ENCODE measurements around the gene H1-8. TPM values are rescaled to one million over a fixed set of nuclear protein-coding genes. Genes with fewer than 3 reads are reported as not detected.

H1-8 gene
- total RNA-seq, 2 donors from 2014 or later: not detected

- H3K9me3 ChIP-seq (ENCODE audit: control insufficient read depth, low read length): no peaks in the 10 kb centered on the region
- DNase-seq: peak; percentile 84
- H3K36me3 ChIP-seq (ENCODE audit: control insufficient read depth, insufficient read depth, low read length): no peaks in the 10 kb centered on the region
- Mint-ChIP-seq H3K36me3 (ENCODE audit: low read depth) (no peaks in the 10 kb centered on the region), H3K9me3 (no peaks in the 10 kb centered on the region), H3K4me1 (peaks cover 44% of the 10 kb centered on the region), H3K27ac (peak overlapping the region; percentile 97), H3K27me3 (ENCODE audit: insufficient read depth) (no peaks in the 10 kb centered on the region), H3K4me3 (peak overlapping the region; percentile 14)
- H3K9ac ChIP-seq (ENCODE audit: extremely low read depth, low read length, poor library complexity, severe bottlenecking): peak overlapping the region; percentile 76
- no peak for TF ChIP-seq CTCF (conservative IDR thresholded peaks at IDR 0.05)
- H3K4me1 ChIP-seq (ENCODE audit: control insufficient read depth, insufficient read depth, low read length): peaks cover 34% of the 10 kb centered on the region
- H3K27ac ChIP-seq (ENCODE audit: low read depth, low read length): peak overlapping the region; percentile 82
- 29 to 44% methylated on average over 4 of the region's 4 CpGs for WGBS, 2 experiments (ENCODE audit: insufficient coverage in 1 of 2, insufficient read length in 1 of 2)
- H3K4me3 ChIP-seq (ENCODE audit: low read length): peak overlapping the region; percentile 56
- no peaks in the 10 kb centered on the region for H3K27me3 ChIP-seq (ENCODE audit: control insufficient read depth, insufficient read depth, low read length, poor library complexity, severe bottlenecking)
These were observed 8.4 kb upstream of the H1-8 start for GRCh38 chr3:129534428-129535027.

- H3K4me3 ChIP-seq (ENCODE audit: low read length): peak overlapping the region; percentile 56
- no peaks in the 10 kb centered on the region for H3K9me3 Mint-ChIP-seq
- H3K27ac ChIP-seq (ENCODE audit: low read depth, low read length): peak overlapping the region; percentile 82
- 54 to 100% methylated on average over 1 of the region's 1 CpG for WGBS, 2 experiments (ENCODE audit: insufficient coverage in 1 of 2, insufficient read length in 1 of 2)
- DNase-seq: no peak
- peak overlapping the region; percentile 97 for H3K27ac Mint-ChIP-seq
- H3K4me3 Mint-ChIP-seq: peak overlapping the region; percentile 14
- no peaks in the 10 kb centered on the region for H3K27me3 Mint-ChIP-seq (ENCODE audit: insufficient read depth)
- no peaks in the 10 kb centered on the region for H3K36me3 Mint-ChIP-seq (ENCODE audit: low read depth)
- no peak for TF ChIP-seq CTCF (conservative IDR thresholded peaks at IDR 0.05)
- no peaks in the 10 kb centered on the region for H3K36me3 ChIP-seq (ENCODE audit: control insufficient read depth, insufficient read depth, low read length)
- H3K9me3 ChIP-seq (ENCODE audit: control insufficient read depth, low read length): no peaks in the 10 kb centered on the region
- peaks cover 28% of the 10 kb centered on the region for H3K4me1 ChIP-seq (ENCODE audit: control insufficient read depth, insufficient read depth, low read length)
- H3K9ac ChIP-seq (ENCODE audit: extremely low read depth, low read length, poor library complexity, severe bottlenecking): peak overlapping the region; percentile 76
- peaks cover 41% of the 10 kb centered on the region for H3K4me1 Mint-ChIP-seq
- H3K27me3 ChIP-seq (ENCODE audit: control insufficient read depth, insufficient read depth, low read length, poor library complexity, severe bottlenecking): no peaks in the 10 kb centered on the region
These were observed 7.9 kb upstream of the H1-8 start for GRCh38 chr3:129535075-129535474.

GRCh38 chr3:129536374-129536667, 6.7 kb upstream of the H1-8 start:
- Histone ChIP-seq H3K9ac (ENCODE audit: extremely low read depth, low read length, poor library complexity, severe bottlenecking) (no peak overlapping the region), H3K36me3 (ENCODE audit: control insufficient read depth, insufficient read depth, low read length) (no peaks in the 10 kb centered on the region), H3K4me3 (ENCODE audit: low read length) (no peak overlapping the region), H3K27me3 (ENCODE audit: control insufficient read depth, insufficient read depth, low read length, poor library complexity, severe bottlenecking) (no peaks in the 10 kb centered on the region), H3K4me1 (ENCODE audit: control insufficient read depth, insufficient read depth, low read length) (peaks cover 21% of the 10 kb centered on the region), H3K27ac (ENCODE audit: low read depth, low read length) (no peak overlapping the region), H3K9me3 (ENCODE audit: control insufficient read depth, low read length) (no peaks in the 10 kb centered on the region)
- Mint-ChIP-seq H3K4me3 (no peak overlapping the region), H3K27me3 (ENCODE audit: insufficient read depth) (no peaks in the 10 kb centered on the region), H3K4me1 (peaks cover 29% of the 10 kb centered on the region), H3K9me3 (no peaks in the 10 kb centered on the region), H3K36me3 (ENCODE audit: low read depth) (no peaks in the 10 kb centered on the region), H3K27ac (peak overlapping the region; percentile 97)
- 88 to 100% methylated on average over 1 to 2 of the region's 2 CpGs for WGBS, 2 experiments (ENCODE audit: insufficient coverage in 1 of 2, insufficient read length in 1 of 2)
- TF ChIP-seq CTCF (conservative IDR thresholded peaks at IDR 0.05): no peak
- no peak for DNase-seq

Measured in endodermal cell (in vitro differentiated cells).